Smooth muscle cell (in vitro differentiated cells): ENCODE data around the gene FMNL2. TPM values are rescaled to one million over a fixed set of nuclear protein-coding genes. Genes with fewer than 3 reads are reported as not detected.

Experiments used
- DNase-seq: peaks from one replicate; lab custom pipeline; 2025; ENCODE audit not compliant: unreplicated experiment; lab: John Stamatoyannopoulos, UW
- H2AFZ ChIP-seq: fragments of 200-600 bp; sonication (generic); 2 replicates; pipeline ENCODE4 v1.6.0; 2016; ENCODE audit warnings: antibody characterized with exemption, low read depth, mild to moderate bottlenecking
- H3F3A ChIP-seq: fragments of 200-600 bp; sonication (generic); 2 replicates; pipeline ENCODE4 v1.6.0; 2017; ENCODE audit warnings: antibody characterized with exemption, low read depth
- H3K27ac ChIP-seq: fragments of 200-600 bp; sonication (generic); 2 replicates; pipeline ENCODE4 v1.5.1; 2016; ENCODE audit warnings: low read depth, mild to moderate bottlenecking
- H3K27me3 ChIP-seq: fragments of 200-600 bp; sonication (generic); 2 replicates; pipeline ENCODE4 v1.6.1; 2016; ENCODE audit warnings: low read depth, mild to moderate bottlenecking
- H3K36me3 ChIP-seq: fragments of 200-600 bp; sonication (generic); 2 replicates; pipeline ENCODE4 v1.5.1; 2016; ENCODE audit warnings: low read depth
- H3K4me1 ChIP-seq: fragments of 200-600 bp; sonication (generic); 2 replicates; pipeline ENCODE4 v1.5.1; 2016; ENCODE audit warnings: low read depth
- H3K4me2 ChIP-seq: fragments of 200-600 bp; sonication (generic); 2 replicates; pipeline ENCODE4 v1.6.0; 2016; ENCODE audit warnings: mild to moderate bottlenecking
- H3K4me3 ChIP-seq: fragments of 200-600 bp; sonication (generic); 2 replicates; pipeline ENCODE4 v1.5.1; 2016; ENCODE audit warnings: mild to moderate bottlenecking
- H3K79me2 ChIP-seq: fragments of 200-600 bp; sonication (generic); 2 replicates; pipeline ENCODE4 v1.6.0; 2016; ENCODE audit warnings: low read depth, mild to moderate bottlenecking
- H3K9ac ChIP-seq: fragments of 200-600 bp; sonication (generic); 2 replicates; pipeline ENCODE4 v1.6.0; 2016; ENCODE audit warnings: low read depth
- H3K9me3 ChIP-seq: fragments of 200-600 bp; sonication (generic); replicated peaks from 2 replicates; pipeline ENCODE4 v1.5.1; 2016; ENCODE audit warnings: low read depth
- H4K20me1 ChIP-seq: fragments of 200-600 bp; sonication (generic); 2 replicates; pipeline ENCODE4 v1.6.0; 2016; ENCODE audit warnings: low read depth
- WGBS: methylation state at CpG from one replicate; pipeline ENCODE4 v1.1.7; 2016; ENCODE audit warnings: low lambda C conversion rate; 5-methylcytosine and 5-hydroxymethylcytosine counted together
- polyA plus RNA-seq: library from polyadenylated mRNA; unstranded; fragments of >200 nt; fragmentation: Nextera tagmentation; extraction: Ambion mirVana; gene quantifications from 2 replicates; pipeline ENCODE4 v1.2.1, GENCODE V29; 2016
- total RNA-seq: library from RNA; depleted of rRNA; stranded (reverse); fragments of >200 nt; gene quantifications from 2 replicates; pipeline ENCODE4 v1.2.3, GENCODE V29; 2014
- TF ChIP-seq, protein P1 (sequence below): fragments of 200-600 bp; sonication (generic); IDR thresholded peaks from 2 replicates; pipeline ENCODE4 v1.5.1; 2017; ENCODE audit warnings: borderline replicate concordance, mild to moderate bottlenecking, antibody characterized with exemption; ENCODE audit not compliant: insufficient read depth, poor library complexity, severe bottlenecking

The FMNL2 gene
- total and polyA plus RNA-seq, 2 experiments from 2014 or later = 7.4 to 37.3 TPM

DNA sequence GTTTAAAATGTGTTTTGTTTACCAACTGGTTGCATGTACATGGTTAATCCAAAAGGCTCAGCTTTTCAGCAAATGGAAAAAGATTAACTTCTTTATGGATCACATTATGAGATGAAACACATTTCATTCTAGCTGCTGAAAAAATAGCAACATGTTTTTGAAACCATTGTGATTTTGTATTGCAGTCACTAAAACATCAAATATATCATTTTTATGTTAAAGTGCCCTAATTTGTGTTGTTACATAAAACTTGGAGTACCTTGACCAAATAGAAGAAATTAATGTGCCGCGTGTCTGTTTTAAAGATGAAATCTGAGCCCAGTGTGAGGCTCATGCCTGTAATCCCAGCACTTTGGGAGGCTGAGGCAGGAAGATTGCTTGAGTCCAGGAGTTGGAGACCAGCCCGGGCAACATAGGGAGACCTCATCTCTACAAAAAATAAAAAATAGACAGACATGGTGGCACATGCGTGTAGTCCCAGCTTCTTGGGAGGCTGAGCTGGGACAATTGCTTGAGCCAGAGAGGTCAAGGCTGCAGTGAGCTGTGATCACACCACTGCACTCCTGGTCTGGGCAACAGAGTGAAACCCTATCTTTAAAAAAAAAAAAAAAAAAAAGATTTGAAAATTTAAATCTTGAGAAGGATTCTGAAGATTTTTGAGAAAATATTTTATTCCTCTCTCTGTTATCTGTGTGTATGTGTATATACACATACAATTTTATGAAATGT, 96.6 kb downstream of the FMNL2 start:
- Histone ChIP-seq H2AFZ (no peak overlapping the region), H3K4me3 (no peak overlapping the region), H3K9ac (no peak overlapping the region), H3K27ac (no peak overlapping the region), H3F3A (no peaks in the 10 kb centered on the region), H3K4me1 (peaks cover 50% of the 10 kb centered on the region), H3K27me3 (no peaks in the 10 kb centered on the region), H3K9me3 (no peaks in the 10 kb centered on the region), H3K79me2 (peaks cover 92% of the 10 kb centered on the region), H3K36me3 (no peaks in the 10 kb centered on the region), H3K4me2 (no peak overlapping the region), H4K20me1 (peaks cover 25% of the 10 kb centered on the region)
- TF ChIP-seq, protein P1, sequence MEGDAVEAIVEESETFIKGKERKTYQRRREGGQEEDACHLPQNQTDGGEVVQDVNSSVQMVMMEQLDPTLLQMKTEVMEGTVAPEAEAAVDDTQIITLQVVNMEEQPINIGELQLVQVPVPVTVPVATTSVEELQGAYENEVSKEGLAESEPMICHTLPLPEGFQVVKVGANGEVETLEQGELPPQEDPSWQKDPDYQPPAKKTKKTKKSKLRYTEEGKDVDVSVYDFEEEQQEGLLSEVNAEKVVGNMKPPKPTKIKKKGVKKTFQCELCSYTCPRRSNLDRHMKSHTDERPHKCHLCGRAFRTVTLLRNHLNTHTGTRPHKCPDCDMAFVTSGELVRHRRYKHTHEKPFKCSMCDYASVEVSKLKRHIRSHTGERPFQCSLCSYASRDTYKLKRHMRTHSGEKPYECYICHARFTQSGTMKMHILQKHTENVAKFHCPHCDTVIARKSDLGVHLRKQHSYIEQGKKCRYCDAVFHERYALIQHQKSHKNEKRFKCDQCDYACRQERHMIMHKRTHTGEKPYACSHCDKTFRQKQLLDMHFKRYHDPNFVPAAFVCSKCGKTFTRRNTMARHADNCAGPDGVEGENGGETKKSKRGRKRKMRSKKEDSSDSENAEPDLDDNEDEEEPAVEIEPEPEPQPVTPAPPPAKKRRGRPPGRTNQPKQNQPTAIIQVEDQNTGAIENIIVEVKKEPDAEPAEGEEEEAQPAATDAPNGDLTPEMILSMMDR = no peak
- no peak for DNase-seq
- WGBS = 95% methylated on average over 4 of the region's 4 CpGs

DNA sequence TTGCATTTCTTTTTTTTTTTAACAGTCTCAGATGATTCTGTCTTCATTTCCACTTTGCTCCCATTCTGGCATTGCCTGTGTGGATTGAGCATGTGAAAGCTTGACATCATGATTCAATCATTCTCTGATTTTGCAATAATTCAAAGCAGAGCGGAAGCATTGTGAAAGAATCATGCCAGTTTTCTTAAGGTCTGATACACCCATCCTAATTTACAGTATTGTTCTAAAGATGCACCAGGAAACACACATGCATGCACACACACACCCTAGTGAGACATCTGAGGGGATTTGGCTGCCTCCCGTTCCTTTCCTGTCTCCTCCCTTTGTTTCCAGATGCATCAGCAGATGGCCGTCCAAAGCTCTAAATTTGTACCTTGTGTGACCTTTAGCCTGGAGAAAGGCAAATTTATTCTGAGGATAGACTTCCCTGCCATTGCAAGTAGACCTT, 97.3 kb downstream of the FMNL2 start:
- Histone ChIP-seq H3K9me3 (no peaks in the 10 kb centered on the region), H3K36me3 (no peaks in the 10 kb centered on the region), H3K4me1 (peaks cover 50% of the 10 kb centered on the region), H3K4me3 (no peak overlapping the region), H3F3A (no peaks in the 10 kb centered on the region), H4K20me1 (peaks cover 30% of the 10 kb centered on the region), H3K4me2 (no peak overlapping the region), H3K9ac (no peak overlapping the region), H3K79me2 (peaks cover 93% of the 10 kb centered on the region), H3K27me3 (no peaks in the 10 kb centered on the region), H2AFZ (no peak overlapping the region), H3K27ac (no peak overlapping the region)
- DNase-seq = no peak
- TF ChIP-seq, protein P1 = no peak
- WGBS = 59% methylated on average over 3 of the region's 3 CpGs

DNA sequence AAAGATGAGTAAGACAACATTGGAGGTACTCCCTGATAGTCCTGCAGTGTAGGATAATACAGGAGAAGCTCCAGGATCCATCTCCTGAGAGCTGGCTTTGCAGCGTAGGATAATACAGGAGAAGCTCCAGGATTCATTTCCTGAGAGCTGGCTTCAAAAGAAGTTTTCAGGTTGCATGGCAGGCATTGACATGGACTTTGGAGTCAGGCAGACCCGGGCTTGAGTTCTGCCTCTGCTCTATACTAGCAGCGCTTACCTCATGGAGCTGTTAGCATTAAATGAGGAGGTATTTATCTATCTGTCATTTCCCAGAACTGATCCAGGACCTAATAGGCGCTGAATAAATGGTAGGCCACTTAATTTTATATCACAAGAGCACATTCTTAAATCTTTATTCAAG, 97.8 kb downstream of the FMNL2 start:
- TF ChIP-seq, protein P1 = no peak
- peaks cover 33% of the 10 kb centered on the region for H4K20me1 ChIP-seq
- H2AFZ ChIP-seq = no peak overlapping the region
- H3K27ac ChIP-seq = no peak overlapping the region
- H3K27me3 ChIP-seq = no peaks in the 10 kb centered on the region
- DNase-seq = no peak
- H3K4me3 ChIP-seq = no peak overlapping the region
- H3K9ac ChIP-seq = no peak overlapping the region
- WGBS = 94% methylated on average over 4 of the region's 4 CpGs
- no peaks in the 10 kb centered on the region for H3K9me3 ChIP-seq
- peaks cover 54% of the 10 kb centered on the region for H3K4me1 ChIP-seq
- H3K79me2 ChIP-seq = peaks cover 93% of the 10 kb centered on the region
- H3F3A ChIP-seq = no peaks in the 10 kb centered on the region
- H3K4me2 ChIP-seq = no peak overlapping the region
- H3K36me3 ChIP-seq = no peaks in the 10 kb centered on the region

DNA sequence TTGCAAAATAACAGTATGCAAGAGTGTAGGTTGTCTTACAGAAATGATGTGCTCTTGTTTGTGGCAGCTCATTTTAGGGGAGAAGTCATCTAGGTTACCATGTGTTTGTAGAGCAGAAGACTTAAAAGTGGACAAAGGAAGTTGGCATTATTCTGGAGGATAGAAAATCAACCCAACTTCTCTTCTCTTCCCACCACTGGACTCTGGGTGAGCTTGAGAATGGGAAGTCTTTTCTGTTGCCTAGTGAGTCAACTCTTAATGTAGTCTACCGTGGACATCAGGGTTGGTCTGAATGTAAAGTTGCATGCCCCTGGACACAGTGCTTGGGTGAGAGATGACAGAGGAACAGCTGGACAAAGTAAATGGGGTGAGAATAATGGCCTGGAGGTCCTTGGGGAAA, 98.3 kb downstream of the FMNL2 start:
- Histone ChIP-seq H3K9me3 (no peaks in the 10 kb centered on the region), H3K4me3 (no peak overlapping the region), H3K27ac (no peak overlapping the region), H3K79me2 (peaks cover 93% of the 10 kb centered on the region), H3K9ac (no peak overlapping the region), H3F3A (no peaks in the 10 kb centered on the region), H3K27me3 (no peaks in the 10 kb centered on the region), H4K20me1 (peaks cover 33% of the 10 kb centered on the region), H3K36me3 (no peaks in the 10 kb centered on the region), H3K4me2 (no peak overlapping the region), H3K4me1 (peaks cover 58% of the 10 kb centered on the region), H2AFZ (no peak overlapping the region)
- TF ChIP-seq, protein P1 = no peak
- no peak for DNase-seq
- 75% methylated on average over 1 of the region's 1 CpG for WGBS
